Pancreas (tissue), 10 donors: ENCODE measurements around the gene WIF1. TPM values are rescaled to one million over a fixed set of nuclear protein-coding genes. Genes with fewer than 3 reads are reported as not detected.

Source experiments
- ATAC-seq, 4 donors: fragments of 200-7000 bp; cut with Tn5 transposase; one replicate each; pipeline versions ENCODE4 v1.8.0 to v1.9.1; 2020; ENCODE audit warnings: mild to moderate bottlenecking in 4 of 4, moderate library complexity in 4 of 4
- DNase-seq, 6 donors: peaks; one replicate each; pipeline ENCODE4 v3.0.0-alpha.2; 2020
- FAIRE-seq: peaks from 2 replicates; lab custom pipeline; 2012; peaks lifted over from hg19 to GRCh38; lab: Jason Lieb, UNC
- H3K27ac ChIP-seq, 4 donors: fragments of 200-600 bp; sonication (generic); 1 replicate in 3 of 4; 2 replicates in 1 of 4; pipeline versions ENCODE4 v1.5.0 to v1.8.0; 2020
- H3K27me3 ChIP-seq, 4 donors: fragments of 200-600 bp; one replicate each; pipeline ENCODE4 v1.8.0; 2021
- H3K36me3 ChIP-seq, 3 donors: fragments of 200-600 bp; sonication (generic) in 1 of 3; one replicate each; pipeline versions ENCODE4 v1.5.0 to v1.8.0; 2020 to 2021
- H3K4me1 ChIP-seq, 3 donors: fragments of 200-600 bp; one replicate each; pipeline ENCODE4 v1.8.0; 2021
- H3K4me3 ChIP-seq, 4 donors: fragments of 200-600 bp; sonication (generic) in 2 of 4; one replicate each; pipeline versions ENCODE4 v1.5.0 to v1.8.0; 2020 to 2021
- H3K9me3 ChIP-seq, 4 donors: fragments of 200-600 bp; one replicate each; pipeline ENCODE4 v1.8.0; 2021
- WGBS, 2 donors: extraction: QIAGEN DNeasy Blood & Tissue Kit; methylation state at CpG; one replicate each; pipeline ENCODE4 v1.1.7; 2013; 5-methylcytosine and 5-hydroxymethylcytosine counted together
- intact Hi-C, 3 donors: fragments of 100-400 bp; cut with DNase I; formaldehyde crosslinking; loops; one replicate each; pipeline versions ENCODE4 v1.11.1 to v1.14.2; 2022
- polyA plus RNA-seq, 2 donors: library from polyadenylated mRNA; stranded (reverse); fragments of 200-250 nt; gene quantifications; one replicate each; pipeline ENCODE4 v1.2.3, GENCODE V29; 2013
- total RNA-seq, 6 donors: library from RNA; stranded (reverse); fragmentation: NEBNext Ultra II Directional in 4 of 6; extraction: Animal tissue kit (Norgen Biotek cat#: 25700) in 4 of 6; gene quantifications; one replicate each; pipeline versions ENCODE4 v1.2.1 to v1.2.4, GENCODE V29; 2021 to 2023
- TF ChIP-seq, protein P1 (sequence below), 4 donors: fragments of 200-600 bp; sonication (generic) in 3 of 4; IDR thresholded peaks; one replicate each; pipeline versions ENCODE4 v1.5.0 to v1.8.0; 2021; ENCODE audit warnings: antibody characterized with exemption in 4 of 4
- donor health status: healthy with polysubstance abuse.
- donor health status: DM: no; HTN: no; CAD: no; lungs with moderate emphysema.
- donor health status: DM: no; HTN: no; CAD: no.
- donor health status: control.
- donor health status: control.
- donor health status: Bipolar disorder and iron deficiency.
- donor health status: DM: yes; HTN: yes; CAD: no.
- donor health status: DM: no; HTN: no; CAD: no.
- donor health status: DM: no; HTN: no; CAD: no.
- donor health status: DM: yes; HTN: yes; CAD: no.

WIF1 gene
- total and polyA plus RNA-seq, 8 donors = 0.08 to 0.69 (median 0.46) TPM; not detected in 3

DNA sequence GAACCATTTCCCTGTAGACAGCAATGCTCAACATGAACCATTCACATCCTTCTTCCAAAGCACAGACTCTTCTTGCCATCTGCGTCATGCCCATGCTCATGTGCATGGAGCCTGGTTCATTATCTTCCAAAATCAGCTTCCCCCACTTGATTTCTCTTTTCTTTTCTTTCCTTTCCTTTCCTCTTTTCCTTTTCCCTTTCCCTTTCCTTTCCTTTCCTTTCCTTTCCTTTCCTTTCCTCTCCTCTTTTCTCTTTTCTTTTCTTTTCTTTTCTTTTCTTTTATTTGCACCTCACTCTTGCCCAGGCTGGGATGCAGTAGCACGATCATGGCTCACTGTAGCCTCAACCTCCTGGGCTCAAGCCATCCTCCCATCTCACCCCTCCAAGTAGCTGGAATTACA, 37.5 kb downstream of the WIF1 start:
- WGBS, 2 donors = 88 to 92% methylated on average over 2 of the region's 2 CpGs
- intact Hi-C loops = no loop called here
- ATAC-seq (no peak), FAIRE-seq (no peak), DNase-seq (no peak)
- Histone ChIP-seq H3K27me3 (no peaks in the 10 kb centered on the region), H3K4me1 (no peaks in the 10 kb centered on the region), H3K4me3 (no peak overlapping the region), H3K36me3 (no peaks in the 10 kb centered on the region), H3K9me3 (no peaks in the 10 kb centered on the region), H3K27ac (no peak overlapping the region)
- TF ChIP-seq, protein P1, sequence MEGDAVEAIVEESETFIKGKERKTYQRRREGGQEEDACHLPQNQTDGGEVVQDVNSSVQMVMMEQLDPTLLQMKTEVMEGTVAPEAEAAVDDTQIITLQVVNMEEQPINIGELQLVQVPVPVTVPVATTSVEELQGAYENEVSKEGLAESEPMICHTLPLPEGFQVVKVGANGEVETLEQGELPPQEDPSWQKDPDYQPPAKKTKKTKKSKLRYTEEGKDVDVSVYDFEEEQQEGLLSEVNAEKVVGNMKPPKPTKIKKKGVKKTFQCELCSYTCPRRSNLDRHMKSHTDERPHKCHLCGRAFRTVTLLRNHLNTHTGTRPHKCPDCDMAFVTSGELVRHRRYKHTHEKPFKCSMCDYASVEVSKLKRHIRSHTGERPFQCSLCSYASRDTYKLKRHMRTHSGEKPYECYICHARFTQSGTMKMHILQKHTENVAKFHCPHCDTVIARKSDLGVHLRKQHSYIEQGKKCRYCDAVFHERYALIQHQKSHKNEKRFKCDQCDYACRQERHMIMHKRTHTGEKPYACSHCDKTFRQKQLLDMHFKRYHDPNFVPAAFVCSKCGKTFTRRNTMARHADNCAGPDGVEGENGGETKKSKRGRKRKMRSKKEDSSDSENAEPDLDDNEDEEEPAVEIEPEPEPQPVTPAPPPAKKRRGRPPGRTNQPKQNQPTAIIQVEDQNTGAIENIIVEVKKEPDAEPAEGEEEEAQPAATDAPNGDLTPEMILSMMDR (IDR thresholded peaks at IDR 0.05) = no peak

- Histone ChIP-seq H3K4me1 (no peaks in the 10 kb centered on the region), H3K36me3 (no peaks in the 10 kb centered on the region), H3K4me3 (no peak overlapping the region), H3K27me3 (no peaks in the 10 kb centered on the region), H3K9me3 (no peaks in the 10 kb centered on the region), H3K27ac (no peak overlapping the region)
- ATAC-seq = no peak
- intact Hi-C loops = no loop called here
- no peak for FAIRE-seq
- no peak for DNase-seq
- TF ChIP-seq, protein P1 (IDR thresholded peaks at IDR 0.05) = no peak
Measured at GRCh38 chr12:65082406-65082805, 38.7 kb downstream of the WIF1 start.

- no peaks in the 10 kb centered on the region for H3K9me3 ChIP-seq
- TF ChIP-seq, protein P1 (IDR thresholded peaks at IDR 0.05) = no peak
- H3K27me3 ChIP-seq = no peaks in the 10 kb centered on the region
- no peak overlapping the region for H3K27ac ChIP-seq
- H3K36me3 ChIP-seq = no peaks in the 10 kb centered on the region
- no peaks in the 10 kb centered on the region for H3K4me1 ChIP-seq
- intact Hi-C loops = no loop called here
- ATAC-seq = no peak
- 24 to 25% methylated on average over 1 of the region's 1 CpG for WGBS, 2 donors
- no peak overlapping the region for H3K4me3 ChIP-seq
- no peak for DNase-seq
- FAIRE-seq = no peak
Measured at GRCh38 chr12:65081496-65081895, 39.6 kb downstream of the WIF1 start.

DNA sequence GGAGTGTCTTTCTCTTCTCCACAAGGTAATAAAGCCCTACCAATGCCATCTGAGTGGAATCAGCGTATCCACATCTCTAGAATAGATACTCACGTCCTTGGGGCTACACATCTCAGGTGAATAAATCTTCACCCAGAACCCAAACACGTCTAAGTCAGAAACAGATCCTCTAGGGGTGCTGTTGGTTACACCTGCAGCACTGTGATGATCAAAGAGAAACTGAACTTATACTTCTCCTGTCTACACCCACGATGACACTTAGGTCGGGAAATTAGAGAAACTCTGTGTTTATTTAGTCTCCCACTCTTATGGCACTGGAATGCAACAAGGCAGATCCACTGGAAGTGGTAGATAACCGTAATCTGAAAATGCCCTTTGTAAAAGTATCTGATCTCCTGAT, 46.2 kb downstream of the WIF1 start:
- ATAC-seq (no peak), FAIRE-seq (no peak), DNase-seq (no peak)
- intact Hi-C loops = no loop called here
- TF ChIP-seq, protein P1 (IDR thresholded peaks at IDR 0.05) = no peak
- no peak overlapping the region for H3K27ac ChIP-seq
- no peaks in the 10 kb centered on the region for H3K4me1 ChIP-seq
- no peaks in the 10 kb centered on the region for H3K9me3 ChIP-seq
- no peaks in the 10 kb centered on the region for H3K36me3 ChIP-seq
- H3K4me3 ChIP-seq = no peak overlapping the region
- H3K27me3 ChIP-seq = no peaks in the 10 kb centered on the region
- WGBS, 2 donors = 48 to 49% methylated on average over 6 of the region's 6 CpGs

- H3K9me3 ChIP-seq = no peaks in the 10 kb centered on the region
- FAIRE-seq (no peak), ATAC-seq (no peak), DNase-seq (no peak)
- H3K27me3 ChIP-seq = no peaks in the 10 kb centered on the region
- WGBS, 2 donors = 33% methylated on average over 2 of the region's 2 CpGs
- peaks cover 0 to 2% (median 0%) of the 10 kb centered on the region in 3 donors for H3K4me1 ChIP-seq
- no peak overlapping the region for H3K27ac ChIP-seq
- H3K36me3 ChIP-seq = no peaks in the 10 kb centered on the region
- H3K4me3 ChIP-seq = no peak overlapping the region
- TF ChIP-seq, protein P1 (IDR thresholded peaks at IDR 0.05) = no peak
- intact Hi-C loops = no loop called here
Measured at GRCh38 chr12:65069336-65069735, 51.8 kb downstream of the WIF1 start.
